T-cell (primary cell): Measurements from ENCODE around the gene MKNK1. TPM values are rescaled to one million over a fixed set of nuclear protein-coding genes. Genes with fewer than 3 reads are reported as not detected.

Experiments used
- ATAC-seq, 4 experiments: fragments of 200-7000 bp in 3 of 4; fragments of 150-1000 bp in 1 of 4; cut with Tn5 transposase; replicated peaks in 1 of 4; 1 replicate in 3 of 4; 2 replicates in 1 of 4; pipeline ENCODE4 v1.10.0; 2021; ENCODE audit warnings: moderate library complexity in 3 of 4, mild to moderate bottlenecking in 2 of 4, moderate number of reproducible peaks in 1 of 4
- CTCF ChIA-PET, 2 donors: fragments of 300-600 bp; sonication (Branson Sonifier 250); formaldehyde crosslinking; loops; one replicate each; lab custom pipeline; 2022; ENCODE audit warnings: antibody characterized with exemption in 2 of 2; lab: Charles Lee
- POLR2A ChIA-PET, 2 donors: fragments of 300-600 bp; sonication (Branson Sonifier 250); formaldehyde crosslinking; loops; one replicate each; lab custom pipeline; 2022; ENCODE audit warnings: antibody characterized with exemption in 2 of 2; lab: Charles Lee
- DNase-seq, 35 experiments: peaks; one replicate each; pipeline versions ENCODE4 v3.0.0 to v3.0.0-alpha.2; 2013 to 2023
- H3K27ac ChIP-seq: one replicate; pipeline ENCODE4 v1.5.1; 2013; ENCODE audit warnings: low read length
- H3K27me3 ChIP-seq, 2 experiments: replicated peaks in 1 of 2; 1 replicate in 1 of 2; 2 replicates in 1 of 2; pipeline versions ENCODE4 v1.6.1 to v1.7.0; 2013; ENCODE audit warnings: low read length in 1 of 2, mixed read lengths in 1 of 2; ENCODE audit not compliant: control insufficient read depth in 2 of 2, insufficient read depth in 2 of 2; ENCODE audit errors: extremely low read depth in 1 of 2
- H3K36me3 ChIP-seq, 2 donors: 1 replicate in 1 of 2; 2 replicates in 1 of 2; pipeline versions ENCODE4 v1.6.1 to v1.7.0; 2013; ENCODE audit warnings: low read length in 1 of 2; ENCODE audit not compliant: control insufficient read depth in 2 of 2, insufficient read depth in 1 of 2; ENCODE audit errors: extremely low read depth in 1 of 2
- H3K4me1 ChIP-seq, 2 experiments: 1 replicate in 1 of 2; 2 replicates in 1 of 2; pipeline versions ENCODE4 v1.6.1 to v1.7.0; 2013; ENCODE audit warnings: low read length in 2 of 2, mixed read lengths in 1 of 2; ENCODE audit not compliant: insufficient read depth in 2 of 2, control insufficient read depth in 1 of 2; ENCODE audit errors: extremely low read depth in 1 of 2
- H3K4me3 ChIP-seq, 2 donors: 1 replicate in 1 of 2; 2 replicates in 1 of 2; pipeline versions ENCODE4 v1.5.1 to v1.7.0; 2013; ENCODE audit warnings: mild to moderate bottlenecking in 2 of 2, low read length in 1 of 2, moderate library complexity in 1 of 2; ENCODE audit not compliant: control insufficient read depth in 1 of 2; ENCODE audit errors: extremely low read depth in 1 of 2
- H3K9me3 ChIP-seq: 2 replicates; pipeline ENCODE4 v1.7.0; 2013
- H3K27ac Mint-ChIP-seq, 2 donors: one replicate each; pipeline ENCODE4 v1.8.0; 2020 to 2021; ENCODE audit warnings: mild to moderate bottlenecking in 2 of 2, mixed read lengths in 2 of 2
- H3K27me3 Mint-ChIP-seq, 2 donors: one replicate each; pipeline ENCODE4 v1.8.0; 2021 to 2022; ENCODE audit warnings: mixed read lengths in 2 of 2
- H3K36me3 Mint-ChIP-seq: one replicate; pipeline ENCODE4 v1.8.0; 2021; ENCODE audit warnings: mixed read lengths
- H3K4me1 Mint-ChIP-seq, 3 donors: one replicate each; pipeline ENCODE4 v1.8.0; 2020 to 2022; ENCODE audit warnings: mixed read lengths in 3 of 3, mild to moderate bottlenecking in 1 of 3
- H3K4me3 Mint-ChIP-seq, 3 donors: one replicate each; pipeline ENCODE4 v1.8.0; 2020 to 2022; ENCODE audit warnings: mild to moderate bottlenecking in 3 of 3, mixed read lengths in 3 of 3, moderate library complexity in 3 of 3
- H3K9me3 Mint-ChIP-seq, 3 donors: one replicate each; pipeline ENCODE4 v1.8.0; 2020 to 2022; ENCODE audit warnings: mixed read lengths in 3 of 3
- WGBS: methylation state at CpG from one replicate; pipeline ENCODE4 v1.1.5; 2013; ENCODE audit warnings: missing lambda C conversion rate; ENCODE audit not compliant: insufficient coverage; 5-methylcytosine and 5-hydroxymethylcytosine counted together
- total RNA-seq, 35 experiments: library from RNA in 6 of 35; stranded (reverse) in 6 of 35; fragments of 120-200 nt in 1 of 35; gene quantifications; one replicate each; pipeline versions ENCODE4 v1.2.1 to v1.2.4 and lab custom pipeline; 2013 to 2026

Gene MKNK1
- total RNA-seq, 5 donors from 2014 or later (not counting 1 experiment from before 2014, with no cell fraction given) = 41.4 to 54.5 (median 52.7) TPM

GRCh38 chr1:46554597-46555381 is 49.3 kb downstream of the MKNK1 start:
- H3K4me1 ChIP-seq = peaks cover 0 to 9% of the 10 kb centered on the region in 2 experiments
- ATAC-seq (no peak), DNase-seq (no peak)
- H3K27ac ChIP-seq = no peak overlapping the region
- ChIA-PET POLR2A (no interaction called here), CTCF (no interaction called here)
- H3K36me3 ChIP-seq = peaks cover 0 to 9% of the 10 kb centered on the region in 2 donors
- Mint-ChIP-seq H3K9me3 (no peaks in the 10 kb centered on the region), H3K4me1 (peaks cover 2 to 3% (median 3%) of the 10 kb centered on the region in 3 donors), H3K27me3 (no peaks in the 10 kb centered on the region), H3K36me3 (peaks cover 5% of the 10 kb centered on the region), H3K4me3 (no peak overlapping the region), H3K27ac (no peak overlapping the region)
- 95% methylated on average over 9 of the region's 12 CpGs for WGBS
- no peaks in the 10 kb centered on the region for H3K9me3 ChIP-seq
- no peak overlapping the region for H3K4me3 ChIP-seq
- H3K27me3 ChIP-seq = peaks cover 0 to 21% of the 10 kb centered on the region in 2 experiments

- DNase-seq (no peak), ATAC-seq (no peak)
- Histone ChIP-seq H3K27me3 (peaks cover 0 to 21% of the 10 kb centered on the region in 2 experiments), H3K4me1 (peaks cover 0 to 15% of the 10 kb centered on the region in 2 experiments), H3K36me3 (peaks cover 0 to 8% of the 10 kb centered on the region in 2 donors), H3K9me3 (no peaks in the 10 kb centered on the region), H3K4me3 (no peak overlapping the region), H3K27ac (no peak overlapping the region)
- Mint-ChIP-seq H3K4me1 (peaks cover 8 to 9% (median 9%) of the 10 kb centered on the region in 3 donors), H3K27ac (no peak overlapping the region), H3K36me3 (peaks cover 5% of the 10 kb centered on the region), H3K9me3 (no peaks in the 10 kb centered on the region), H3K27me3 (no peaks in the 10 kb centered on the region), H3K4me3 (no peak overlapping the region)
- POLR2A ChIA-PET = no interaction called here
- WGBS = 80% methylated on average over 4 of the region's 6 CpGs
- CTCF ChIA-PET = no interaction called here
These were observed 49.9 kb downstream of the MKNK1 start for GRCh38 chr1:46554236-46554596.

- no peak overlapping the region for H3K27ac ChIP-seq
- no peak overlapping the region for H3K4me3 Mint-ChIP-seq
- peaks cover 9 to 10% (median 10%) of the 10 kb centered on the region in 3 donors for H3K4me1 Mint-ChIP-seq
- DNase-seq = no peak
- H3K27ac Mint-ChIP-seq = no peak overlapping the region
- no peak overlapping the region for H3K4me3 ChIP-seq
- no peak for ATAC-seq
- peaks cover 0 to 17% of the 10 kb centered on the region in 2 experiments for H3K4me1 ChIP-seq
- no peaks in the 10 kb centered on the region for H3K9me3 Mint-ChIP-seq
- H3K27me3 Mint-ChIP-seq = no peaks in the 10 kb centered on the region
- WGBS = 40% methylated on average over 1 of the region's 3 CpGs
- no peaks in the 10 kb centered on the region for H3K9me3 ChIP-seq
- peaks cover 5% of the 10 kb centered on the region for H3K36me3 Mint-ChIP-seq
- H3K27me3 ChIP-seq = peaks cover 0 to 21% of the 10 kb centered on the region in 2 experiments
- ChIA-PET CTCF (no interaction called here), POLR2A (no interaction called here)
- peaks cover 0 to 3% of the 10 kb centered on the region in 2 donors for H3K36me3 ChIP-seq
These were observed 50.6 kb downstream of the MKNK1 start for GRCh38 chr1:46553506-46553905.

GRCh38 chr1:46552357-46553237 is 51.5 kb downstream of the MKNK1 start:
- Mint-ChIP-seq H3K9me3 (no peaks in the 10 kb centered on the region), H3K27me3 (no peaks in the 10 kb centered on the region), H3K4me1 (peaks cover 10 to 13% (median 12%) of the 10 kb centered on the region in 3 donors), H3K4me3 (no peak overlapping the region), H3K27ac (no peak overlapping the region), H3K36me3 (no peaks in the 10 kb centered on the region)
- Histone ChIP-seq H3K4me1 (peaks cover 0 to 22% of the 10 kb centered on the region in 2 experiments), H3K9me3 (no peaks in the 10 kb centered on the region), H3K4me3 (no peak overlapping the region), H3K36me3 (no peaks in the 10 kb centered on the region), H3K27me3 (peaks cover 0 to 26% of the 10 kb centered on the region in 2 experiments), H3K27ac (no peak overlapping the region)
- ChIA-PET CTCF (no interaction called here), POLR2A (no interaction called here)
- 90% methylated on average over 9 of the region's 10 CpGs for WGBS
- ATAC-seq (no peak), DNase-seq (no peak)

- Histone ChIP-seq H3K27ac (no peak within 1 kb of the TSS), H3K27me3 (peaks cover 0 to 36% of the 10 kb centered on the region in 2 experiments), H3K4me1 (peaks cover 0 to 22% of the 10 kb centered on the region in 2 experiments), H3K9me3 (no peaks in the 10 kb centered on the region), H3K36me3 (no peaks in the 10 kb centered on the region), H3K4me3 (no peak within 1 kb of the TSS)
- peaks cover 2 to 6% of the 10 kb centered on the region in 2 donors for H3K27me3 Mint-ChIP-seq
- H3K4me3 Mint-ChIP-seq = no peak within 1 kb of the TSS
- no peak within 1 kb of the TSS for H3K27ac Mint-ChIP-seq
- peaks cover 10 to 13% (median 12%) of the 10 kb centered on the region in 3 donors for H3K4me1 Mint-ChIP-seq
- no peaks in the 10 kb centered on the region for H3K9me3 Mint-ChIP-seq
- ATAC-seq = no peak
- CTCF ChIA-PET = no interaction called here
- POLR2A ChIA-PET = no interaction called here
- 77% methylated on average over 5 of the region's 6 CpGs for WGBS
- no peak for DNase-seq
- H3K36me3 Mint-ChIP-seq = no peaks in the 10 kb centered on the region
These were observed 52.4 kb downstream of the MKNK1 start, which contains the start of gene KNCN for GRCh38 chr1:46551597-46552095. TSS of gene KNCN (minus strand) at chr1:46551647. CDS start at chr1:46551215, 432 bp downstream.

- Histone ChIP-seq H3K27ac (no peak overlapping the region), H3K4me1 (peaks cover 0 to 22% of the 10 kb centered on the region in 2 experiments), H3K36me3 (no peaks in the 10 kb centered on the region), H3K9me3 (no peaks in the 10 kb centered on the region), H3K4me3 (no peak overlapping the region), H3K27me3 (peaks cover 5 to 40% of the 10 kb centered on the region in 2 experiments)
- WGBS = 83% methylated on average over 17 of the region's 17 CpGs
- ChIA-PET CTCF (no interaction called here), POLR2A (no interaction called here)
- peaks cover 10 to 13% (median 12%) of the 10 kb centered on the region in 3 donors for H3K4me1 Mint-ChIP-seq
- H3K27me3 Mint-ChIP-seq = peaks cover 10 to 15% of the 10 kb centered on the region in 2 donors
- ATAC-seq = no peak
- no peak for DNase-seq
- no peaks in the 10 kb centered on the region for H3K9me3 Mint-ChIP-seq
- no peak overlapping the region for H3K4me3 Mint-ChIP-seq
- no peak overlapping the region for H3K27ac Mint-ChIP-seq
- no peaks in the 10 kb centered on the region for H3K36me3 Mint-ChIP-seq
These were observed 53.3 kb downstream of the MKNK1 start for GRCh38 chr1:46550751-46551231.
